WTC11 (cell line): Measurements from ENCODE around the gene FBXL7.

Experiments used
- ELF4 ChIP-seq: sonication (generic); formaldehyde crosslinking; IDR thresholded peaks from 2 replicates; pipeline ENCODE4 v1.8.1; 2022; ENCODE audit warnings: low read depth, mild to moderate bottlenecking, moderate library complexity, missing genetic modification reagents
- FOXP1 ChIP-seq: sonication (generic); formaldehyde crosslinking; IDR thresholded peaks from 2 replicates; pipeline ENCODE4 v1.8.0; 2022; ENCODE audit warnings: missing genetic modification reagents, mild to moderate bottlenecking, moderate library complexity, borderline replicate concordance
- NFYB ChIP-seq: sonication (generic); formaldehyde crosslinking; conservative IDR thresholded peaks from 2 replicates; pipeline ENCODE4 v1.8.0; 2022; ENCODE audit warnings: low read depth, missing genetic modification reagents
- NR1H2 ChIP-seq: sonication (generic); formaldehyde crosslinking; IDR thresholded peaks from 2 replicates; pipeline ENCODE4 v1.9.0; 2021; ENCODE audit warnings: mild to moderate bottlenecking, moderate library complexity, missing genetic modification reagents
- SMAD4 ChIP-seq: sonication (generic); formaldehyde crosslinking; IDR thresholded peaks from 2 replicates; pipeline ENCODE4 v1.8.0; 2022; ENCODE audit warnings: mild to moderate bottlenecking, missing genetic modification reagents
- TP53 ChIP-seq: sonication (generic); formaldehyde crosslinking; IDR thresholded peaks from 2 replicates; pipeline ENCODE4 v1.8.1; 2023; ENCODE audit warnings: mild to moderate bottlenecking, missing genetic modification reagents
- ZNF138 ChIP-seq: sonication (generic); formaldehyde crosslinking; conservative IDR thresholded peaks from 2 replicates; pipeline ENCODE4 v1.8.1; 2022; ENCODE audit warnings: mild to moderate bottlenecking, moderate library complexity, missing genetic modification reagents
- TF ChIP-seq, protein P1 (sequence below): sonication (generic); formaldehyde crosslinking; IDR thresholded peaks from 2 replicates; pipeline ENCODE4 v1.8.1; 2023; ENCODE audit warnings: mild to moderate bottlenecking, moderate library complexity, missing genetic modification reagents
- TF ChIP-seq, protein P2 (sequence below): fragments of 200-600 bp; IDR thresholded peaks from 2 replicates; pipeline ENCODE4 v1.8.0; 2022; ENCODE audit warnings: antibody characterized with exemption
- TF ChIP-seq, protein P3 (sequence below): fragments of 250-450 bp; sonication (Bioruptor Pico); conservative IDR thresholded peaks from 2 replicates; pipeline ENCODE4 v1.9.0; 2021; ENCODE audit warnings: mild to moderate bottlenecking
- TF ChIP-seq, protein P4 (sequence below): sonication (generic); formaldehyde crosslinking; IDR thresholded peaks from 2 replicates; pipeline ENCODE4 v1.8.0; 2023; ENCODE audit warnings: missing genetic modification reagents
- TF ChIP-seq, protein P5 (sequence below): sonication (generic); formaldehyde crosslinking; IDR thresholded peaks from 2 replicates; pipeline ENCODE4 v1.8.0; 2022; ENCODE audit warnings: mild to moderate bottlenecking, missing genetic modification reagents

DNA sequence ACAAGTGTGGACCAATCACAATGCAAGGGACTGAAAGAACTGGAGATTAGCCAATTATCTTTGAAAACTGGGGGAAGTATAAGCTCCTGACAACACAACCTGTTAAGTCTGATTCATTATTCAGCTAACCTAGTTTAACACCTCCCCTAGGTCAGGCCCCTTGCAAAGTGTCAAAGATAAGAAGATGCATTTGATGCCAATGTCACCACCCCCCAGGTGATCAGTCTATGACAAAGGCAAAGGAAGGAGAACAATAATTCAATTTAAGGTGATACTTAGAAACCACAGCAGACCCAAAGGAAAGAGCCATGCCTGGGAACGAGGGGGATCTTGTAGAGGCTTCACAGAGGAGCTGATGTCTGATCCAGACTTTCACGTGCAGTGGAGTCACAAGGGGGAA, 137.9 kb downstream of the FBXL7 start:
- TF ChIP-seq, protein P1, sequence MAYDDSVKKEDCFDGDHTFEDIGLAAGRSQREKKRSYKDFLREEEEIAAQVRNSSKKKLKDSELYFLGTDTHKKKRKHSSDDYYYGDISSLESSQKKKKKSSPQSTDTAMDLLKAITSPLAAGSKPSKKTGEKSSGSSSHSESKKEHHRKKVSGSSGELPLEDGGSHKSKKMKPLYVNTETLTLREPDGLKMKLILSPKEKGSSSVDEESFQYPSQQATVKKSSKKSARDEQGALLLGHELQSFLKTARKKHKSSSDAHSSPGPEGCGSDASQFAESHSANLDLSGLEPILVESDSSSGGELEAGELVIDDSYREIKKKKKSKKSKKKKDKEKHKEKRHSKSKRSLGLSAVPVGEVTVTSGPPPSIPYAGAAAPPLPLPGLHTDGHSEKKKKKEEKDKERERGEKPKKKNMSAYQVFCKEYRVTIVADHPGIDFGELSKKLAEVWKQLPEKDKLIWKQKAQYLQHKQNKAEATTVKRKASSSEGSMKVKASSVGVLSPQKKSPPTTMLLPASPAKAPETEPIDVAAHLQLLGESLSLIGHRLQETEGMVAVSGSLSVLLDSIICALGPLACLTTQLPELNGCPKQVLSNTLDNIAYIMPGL (CRISPR knock-in tag), result no peak
- TF ChIP-seq NR1H2 (CRISPR knock-in tag) (no peak), SMAD4 (CRISPR knock-in tag) (no peak), FOXP1 (CRISPR knock-in tag) (no peak), ZNF138 (CRISPR knock-in tag) (no peak), ELF4 (CRISPR knock-in tag) (no peak), NFYB (CRISPR knock-in tag) (no peak), TP53 (no peak)
- TF ChIP-seq, protein P2, sequence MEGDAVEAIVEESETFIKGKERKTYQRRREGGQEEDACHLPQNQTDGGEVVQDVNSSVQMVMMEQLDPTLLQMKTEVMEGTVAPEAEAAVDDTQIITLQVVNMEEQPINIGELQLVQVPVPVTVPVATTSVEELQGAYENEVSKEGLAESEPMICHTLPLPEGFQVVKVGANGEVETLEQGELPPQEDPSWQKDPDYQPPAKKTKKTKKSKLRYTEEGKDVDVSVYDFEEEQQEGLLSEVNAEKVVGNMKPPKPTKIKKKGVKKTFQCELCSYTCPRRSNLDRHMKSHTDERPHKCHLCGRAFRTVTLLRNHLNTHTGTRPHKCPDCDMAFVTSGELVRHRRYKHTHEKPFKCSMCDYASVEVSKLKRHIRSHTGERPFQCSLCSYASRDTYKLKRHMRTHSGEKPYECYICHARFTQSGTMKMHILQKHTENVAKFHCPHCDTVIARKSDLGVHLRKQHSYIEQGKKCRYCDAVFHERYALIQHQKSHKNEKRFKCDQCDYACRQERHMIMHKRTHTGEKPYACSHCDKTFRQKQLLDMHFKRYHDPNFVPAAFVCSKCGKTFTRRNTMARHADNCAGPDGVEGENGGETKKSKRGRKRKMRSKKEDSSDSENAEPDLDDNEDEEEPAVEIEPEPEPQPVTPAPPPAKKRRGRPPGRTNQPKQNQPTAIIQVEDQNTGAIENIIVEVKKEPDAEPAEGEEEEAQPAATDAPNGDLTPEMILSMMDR, result no peak
- TF ChIP-seq, protein P3, sequence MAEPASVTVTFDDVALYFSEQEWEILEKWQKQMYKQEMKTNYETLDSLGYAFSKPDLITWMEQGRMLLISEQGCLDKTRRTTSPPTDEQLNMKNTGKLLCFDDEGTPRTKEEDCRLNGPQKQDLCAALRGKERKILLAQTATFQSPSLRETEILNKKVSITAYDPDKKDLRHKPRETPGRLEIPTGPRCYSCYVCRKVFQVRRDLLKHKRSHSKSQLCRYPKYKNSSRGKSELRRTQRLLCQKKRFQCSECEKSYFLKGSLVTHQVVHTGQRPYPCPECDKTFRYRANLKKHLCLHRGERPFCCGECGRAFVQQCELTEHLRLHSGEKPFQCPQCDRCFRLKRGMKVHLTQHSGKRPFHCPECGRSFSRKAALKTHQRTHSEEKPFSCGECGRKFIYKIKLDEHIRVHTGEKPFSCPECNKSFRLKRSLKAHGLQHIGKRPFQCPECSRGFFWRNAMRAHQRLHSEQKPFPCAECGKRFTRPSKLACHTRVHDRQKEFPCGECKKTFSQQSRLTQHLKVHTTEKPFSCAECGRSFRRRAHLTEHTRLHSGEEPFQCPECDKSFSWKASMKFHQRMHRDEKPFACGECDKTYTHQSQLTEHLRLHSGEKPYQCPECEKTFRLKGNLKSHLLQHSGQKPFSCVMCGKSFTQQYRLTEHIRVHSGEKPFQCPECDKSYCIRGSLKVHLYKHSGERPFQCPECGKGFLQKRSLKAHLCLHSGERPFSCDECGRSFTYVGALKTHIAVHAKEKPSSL (CRISPR knock-in tag), result no peak
- TF ChIP-seq, protein P4, sequence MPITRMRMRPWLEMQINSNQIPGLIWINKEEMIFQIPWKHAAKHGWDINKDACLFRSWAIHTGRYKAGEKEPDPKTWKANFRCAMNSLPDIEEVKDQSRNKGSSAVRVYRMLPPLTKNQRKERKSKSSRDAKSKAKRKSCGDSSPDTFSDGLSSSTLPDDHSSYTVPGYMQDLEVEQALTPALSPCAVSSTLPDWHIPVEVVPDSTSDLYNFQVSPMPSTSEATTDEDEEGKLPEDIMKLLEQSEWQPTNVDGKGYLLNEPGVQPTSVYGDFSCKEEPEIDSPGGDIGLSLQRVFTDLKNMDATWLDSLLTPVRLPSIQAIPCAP (CRISPR knock-in tag), result no peak
- TF ChIP-seq, protein P5, sequence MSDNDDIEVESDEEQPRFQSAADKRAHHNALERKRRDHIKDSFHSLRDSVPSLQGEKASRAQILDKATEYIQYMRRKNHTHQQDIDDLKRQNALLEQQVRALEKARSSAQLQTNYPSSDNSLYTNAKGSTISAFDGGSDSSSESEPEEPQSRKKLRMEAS (CRISPR knock-in tag), result no peak
